GM12892 (cell line): ENCODE data around the gene ATF7.
"Not testable (repeated sequence)": the region's sequence is repeated elsewhere in the genome, so short reads cannot be mapped to it uniquely, and the experiment has no call there.

Source experiments
- POLR2A ChIP-seq: IDR thresholded peaks from 2 replicates; pipeline ENCODE4 v1.6.1; 2011; ENCODE audit warnings: low read depth, low read length, control low read depth
- TAF1 ChIP-seq: IDR thresholded peaks from 2 replicates; pipeline ENCODE4 v1.6.1; 2011; ENCODE audit warnings: low read depth, mild to moderate bottlenecking, control low read depth, low read length, borderline replicate concordance

DNA sequence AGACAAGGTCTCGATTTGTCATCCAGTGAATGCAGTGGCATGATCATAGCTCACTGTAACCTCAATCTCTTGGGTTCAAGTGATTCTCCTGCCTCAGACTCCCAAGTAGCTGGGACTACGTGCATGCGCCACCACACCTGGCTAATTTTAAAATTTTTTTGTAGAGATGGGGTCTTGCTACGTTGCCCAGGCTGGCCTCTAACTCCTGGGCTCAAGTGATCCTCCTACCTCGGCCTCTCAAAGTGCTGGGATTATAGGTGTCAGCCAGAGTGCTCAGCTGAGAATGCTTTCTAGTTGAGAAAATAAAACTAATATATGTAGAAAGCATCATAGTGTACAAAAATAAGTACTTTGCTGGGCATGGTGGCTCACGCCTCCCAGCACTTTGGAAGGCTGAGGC is 77.8 kb downstream of the ATF7 start:
- not testable (repeated sequence) for TF ChIP-seq POLR2A, TAF1
